Right ventricle myocardium superior (tissue), 1 donor: Measurements from ENCODE around the gene ZIC1. TPM values are rescaled to one million over a fixed set of nuclear protein-coding genes. Genes with fewer than 3 reads are reported as not detected.

Experiments used
- ATAC-seq: fragments of 200-7000 bp; cut with Tn5 transposase; one replicate; pipeline ENCODE4 v1.9.1; 2020; ENCODE audit warnings: mild to moderate bottlenecking; ENCODE audit not compliant: poor library complexity
- DNase-seq: peaks from one replicate; pipeline ENCODE4 v3.0.0-alpha.2; 2020
- intact Hi-C: fragments of 100-400 bp; cut with DNase I; formaldehyde crosslinking; loops from one replicate; pipeline ENCODE4 v1.11.2; 2022
- total RNA-seq: library from RNA; stranded (reverse); fragmentation: NEBNext Ultra II Directional; extraction: Animal tissue kit (Norgen Biotek cat#: 25700); gene quantifications from one replicate; pipeline ENCODE4 v1.2.1, GENCODE V29; 2021
- donor health status: DM: no; HTN: yes; CAD: no; lungs with severe emphysema.

ZIC1 gene
- total RNA-seq, 1 donor from 2014 or later = not detected

GRCh38 chr3:147392625-147392946 is 16.6 kb upstream of the ZIC1 start:
- DNase-seq (no peak), ATAC-seq (no peak)
- intact Hi-C loops = no loop called here

- ATAC-seq = peak; percentile 20
- intact Hi-C loops = no loop called here
- DNase-seq = no peak
Observed at GRCh38 chr3:147393261-147393942, 15.8 kb upstream of the ZIC1 start.

- DNase-seq (no peak), ATAC-seq (no peak)
- intact Hi-C loops = no loop called here
Observed at GRCh38 chr3:147393943-147394883, 15.0 kb upstream of the ZIC1 start.

GRCh38 chr3:147394884-147395225 is 14.3 kb upstream of the ZIC1 start:
- no peak for ATAC-seq
- intact Hi-C loops = no loop called here

GRCh38 chr3:147395899-147396711 is 13.1 kb upstream of the ZIC1 start:
- intact Hi-C loops = no loop called here
- ATAC-seq (no peak), DNase-seq (no peak)

More at GRCh38 chr3:147394884-147395225, 14.3 kb upstream of the ZIC1 start:
- DNase-seq = no peak

GRCh38 chr3:147396712-147397046 is 12.5 kb upstream of the ZIC1 start:
- ATAC-seq (no peak), DNase-seq (no peak)
- intact Hi-C loops = no loop called here

- no peak for ATAC-seq
- DNase-seq = no peak
- intact Hi-C loops = no loop called here
Observed at GRCh38 chr3:147397155-147397874, 11.8 kb upstream of the ZIC1 start.

- intact Hi-C loops = no loop called here
- no peak for DNase-seq
- no peak for ATAC-seq
Observed at GRCh38 chr3:147397875-147398812, 11.0 kb upstream of the ZIC1 start.

- intact Hi-C loops = no loop called here
- no peak for DNase-seq
- ATAC-seq = no peak
Observed at GRCh38 chr3:147398813-147399534, 10.2 kb upstream of the ZIC1 start.

GRCh38 chr3:147400111-147400510 is 9.1 kb upstream of the ZIC1 start:
- DNase-seq = no peak
- no peak for ATAC-seq
- intact Hi-C loops = no loop called here

- DNase-seq = no peak
- intact Hi-C loops = no loop called here
- no peak for ATAC-seq
Observed at GRCh38 chr3:147400999-147401398, 8.2 kb upstream of the ZIC1 start.

- no peak for ATAC-seq
- no peak for DNase-seq
- intact Hi-C loops = no loop called here
Observed at GRCh38 chr3:147401421-147401820, 7.7 kb upstream of the ZIC1 start.

GRCh38 chr3:147402159-147402558 is 7.0 kb upstream of the ZIC1 start:
- ATAC-seq (no peak), DNase-seq (no peak)
- intact Hi-C loops = no loop called here

- intact Hi-C loops = no loop called here
- no peak for DNase-seq
- no peak for ATAC-seq
Observed at GRCh38 chr3:147403511-147403910, 5.7 kb upstream of the ZIC1 start.

GRCh38 chr3:147404000-147404799 is 5.0 kb upstream of the ZIC1 start:
- no peak for DNase-seq
- intact Hi-C loops = no loop called here
- ATAC-seq = no peak

- intact Hi-C loops = no loop called here
- ATAC-seq (no peak), DNase-seq (no peak)
Observed at GRCh38 chr3:147404800-147405230, 4.3 kb upstream of the ZIC1 start.
